Dendritic cell treated with granulocyte-macrophage colony-stimulating factor and Interleukin-4, amounts not matched to agents 40 ng/mL and 50 ng/mL, for 4 days (primary cell): ENCODE measurements around the gene SNAP25.

Experiments
- H3K27ac Mint-ChIP-seq: one replicate; pipeline ENCODE4 v1.8.0; 2022; ENCODE audit warnings: mild to moderate bottlenecking, mixed read lengths
- H3K27me3 Mint-ChIP-seq: one replicate; pipeline ENCODE4 v1.8.0; 2022; ENCODE audit warnings: mild to moderate bottlenecking, mixed read lengths
- H3K36me3 Mint-ChIP-seq: one replicate; pipeline ENCODE4 v1.8.0; 2022; ENCODE audit warnings: low read depth, mixed read lengths
- H3K4me1 Mint-ChIP-seq: one replicate; pipeline ENCODE4 v1.8.0; 2022; ENCODE audit warnings: low read depth, mixed read lengths
- H3K4me3 Mint-ChIP-seq: one replicate; pipeline ENCODE4 v1.8.0; 2022; ENCODE audit warnings: mild to moderate bottlenecking, moderate library complexity, mixed read lengths
- H3K9me3 Mint-ChIP-seq: one replicate; pipeline ENCODE4 v1.8.0; 2022; ENCODE audit warnings: mixed read lengths
- intact Hi-C: fragments of 100-400 bp; cut with micrococcal nuclease; formaldehyde crosslinking; loops from one replicate; pipeline ENCODE4 v1.15.0; 2022

The SNAP25 gene

GRCh38 chr20:10288421-10288820, 69.8 kb downstream of the SNAP25 start:
- intact Hi-C loops: no loop called here
- Mint-ChIP-seq H3K27ac (no peak overlapping the region), H3K9me3 (no peaks in the 10 kb centered on the region), H3K4me3 (no peak overlapping the region), H3K36me3 (no peaks in the 10 kb centered on the region), H3K4me1 (no peaks in the 10 kb centered on the region), H3K27me3 (peaks cover 2% of the 10 kb centered on the region)

GRCh38 chr20:10288954-10289646, 70.5 kb downstream of the SNAP25 start:
- intact Hi-C loops: no loop called here
- Mint-ChIP-seq H3K4me3 (no peak overlapping the region), H3K27ac (no peak overlapping the region), H3K36me3 (no peaks in the 10 kb centered on the region), H3K27me3 (peaks cover 2% of the 10 kb centered on the region), H3K4me1 (no peaks in the 10 kb centered on the region), H3K9me3 (no peaks in the 10 kb centered on the region)

- no peaks in the 10 kb centered on the region for H3K9me3 Mint-ChIP-seq
- no peak overlapping the region for H3K4me3 Mint-ChIP-seq
- intact Hi-C loops: no loop called here
- H3K27ac Mint-ChIP-seq: no peak overlapping the region
- no peaks in the 10 kb centered on the region for H3K4me1 Mint-ChIP-seq
- peaks cover 2% of the 10 kb centered on the region for H3K27me3 Mint-ChIP-seq
- no peaks in the 10 kb centered on the region for H3K36me3 Mint-ChIP-seq
These were observed 73.1 kb downstream of the SNAP25 start for GRCh38 chr20:10291568-10292248.

GRCh38 chr20:10297223-10297622, 78.6 kb downstream of the SNAP25 start:
- no peak overlapping the region for H3K4me3 Mint-ChIP-seq
- H3K36me3 Mint-ChIP-seq: no peaks in the 10 kb centered on the region
- H3K4me1 Mint-ChIP-seq: no peaks in the 10 kb centered on the region
- no peak overlapping the region for H3K27ac Mint-ChIP-seq
- no peaks in the 10 kb centered on the region for H3K9me3 Mint-ChIP-seq
- H3K27me3 Mint-ChIP-seq: no peaks in the 10 kb centered on the region
- intact Hi-C loops: no loop called here

- no peaks in the 10 kb centered on the region for H3K36me3 Mint-ChIP-seq
- no peaks in the 10 kb centered on the region for H3K4me1 Mint-ChIP-seq
- H3K27ac Mint-ChIP-seq: no peak overlapping the region
- H3K9me3 Mint-ChIP-seq: no peaks in the 10 kb centered on the region
- H3K4me3 Mint-ChIP-seq: no peak overlapping the region
- intact Hi-C loops: no loop called here
- H3K27me3 Mint-ChIP-seq: no peaks in the 10 kb centered on the region
These were observed 79.1 kb downstream of the SNAP25 start for GRCh38 chr20:10297684-10298240.

GRCh38 chr20:10300582-10301446, 82.2 kb downstream of the SNAP25 start:
- Mint-ChIP-seq H3K27ac (no peak overlapping the region), H3K9me3 (no peaks in the 10 kb centered on the region), H3K4me3 (no peak overlapping the region), H3K27me3 (no peaks in the 10 kb centered on the region), H3K4me1 (no peaks in the 10 kb centered on the region), H3K36me3 (no peaks in the 10 kb centered on the region)
- intact Hi-C loops: no loop called here

GRCh38 chr20:10303852-10304251, 85.2 kb downstream of the SNAP25 start:
- Mint-ChIP-seq H3K27me3 (no peaks in the 10 kb centered on the region), H3K36me3 (no peaks in the 10 kb centered on the region), H3K4me3 (no peak overlapping the region), H3K9me3 (no peaks in the 10 kb centered on the region), H3K4me1 (peaks cover 16% of the 10 kb centered on the region), H3K27ac (no peak overlapping the region)
- intact Hi-C loops: no loop called here

GRCh38 chr20:10304471-10305046, 85.9 kb downstream of the SNAP25 start:
- no peaks in the 10 kb centered on the region for H3K27me3 Mint-ChIP-seq
- no peaks in the 10 kb centered on the region for H3K36me3 Mint-ChIP-seq
- intact Hi-C loops: no loop called here
- H3K27ac Mint-ChIP-seq: no peak overlapping the region
- no peaks in the 10 kb centered on the region for H3K9me3 Mint-ChIP-seq
- peaks cover 16% of the 10 kb centered on the region for H3K4me1 Mint-ChIP-seq
- no peak overlapping the region for H3K4me3 Mint-ChIP-seq

GRCh38 chr20:10306440-10307358, 88.1 kb downstream of the SNAP25 start:
- intact Hi-C loops: no loop called here
- Mint-ChIP-seq H3K27ac (no peak overlapping the region), H3K4me3 (no peak overlapping the region), H3K27me3 (no peaks in the 10 kb centered on the region), H3K4me1 (peaks cover 16% of the 10 kb centered on the region), H3K9me3 (no peaks in the 10 kb centered on the region), H3K36me3 (no peaks in the 10 kb centered on the region)

- intact Hi-C loops: no loop called here
- Mint-ChIP-seq H3K4me1 (peaks cover 16% of the 10 kb centered on the region), H3K27me3 (no peaks in the 10 kb centered on the region), H3K27ac (no peak overlapping the region), H3K4me3 (no peak overlapping the region), H3K36me3 (no peaks in the 10 kb centered on the region), H3K9me3 (no peaks in the 10 kb centered on the region)
These were observed 88.7 kb downstream of the SNAP25 start for GRCh38 chr20:10307359-10307735.

GRCh38 chr20:10308652-10309051, 90.0 kb downstream of the SNAP25 start:
- peaks cover 16% of the 10 kb centered on the region for H3K4me1 Mint-ChIP-seq
- no peak overlapping the region for H3K4me3 Mint-ChIP-seq
- H3K27ac Mint-ChIP-seq: no peak overlapping the region
- no peaks in the 10 kb centered on the region for H3K36me3 Mint-ChIP-seq
- no peaks in the 10 kb centered on the region for H3K27me3 Mint-ChIP-seq
- intact Hi-C loops: no loop called here
- H3K9me3 Mint-ChIP-seq: no peaks in the 10 kb centered on the region

- Mint-ChIP-seq H3K36me3 (no peaks in the 10 kb centered on the region), H3K9me3 (no peaks in the 10 kb centered on the region), H3K27ac (no peak overlapping the region), H3K4me3 (no peak overlapping the region), H3K27me3 (no peaks in the 10 kb centered on the region), H3K4me1 (peaks cover 19% of the 10 kb centered on the region)
- intact Hi-C loops: no loop called here
These were observed 90.7 kb downstream of the SNAP25 start for GRCh38 chr20:10309326-10309725.

- Mint-ChIP-seq H3K36me3 (no peaks in the 10 kb centered on the region), H3K4me3 (no peak overlapping the region), H3K27ac (no peak overlapping the region), H3K4me1 (peaks cover 31% of the 10 kb centered on the region), H3K27me3 (no peaks in the 10 kb centered on the region), H3K9me3 (peaks cover 8% of the 10 kb centered on the region)
- intact Hi-C loops: no loop called here
These were observed 93.5 kb downstream of the SNAP25 start for GRCh38 chr20:10312111-10312510.
